ENCODE results near the gene SLC2A4.

Gene SLC2A4

DNA sequence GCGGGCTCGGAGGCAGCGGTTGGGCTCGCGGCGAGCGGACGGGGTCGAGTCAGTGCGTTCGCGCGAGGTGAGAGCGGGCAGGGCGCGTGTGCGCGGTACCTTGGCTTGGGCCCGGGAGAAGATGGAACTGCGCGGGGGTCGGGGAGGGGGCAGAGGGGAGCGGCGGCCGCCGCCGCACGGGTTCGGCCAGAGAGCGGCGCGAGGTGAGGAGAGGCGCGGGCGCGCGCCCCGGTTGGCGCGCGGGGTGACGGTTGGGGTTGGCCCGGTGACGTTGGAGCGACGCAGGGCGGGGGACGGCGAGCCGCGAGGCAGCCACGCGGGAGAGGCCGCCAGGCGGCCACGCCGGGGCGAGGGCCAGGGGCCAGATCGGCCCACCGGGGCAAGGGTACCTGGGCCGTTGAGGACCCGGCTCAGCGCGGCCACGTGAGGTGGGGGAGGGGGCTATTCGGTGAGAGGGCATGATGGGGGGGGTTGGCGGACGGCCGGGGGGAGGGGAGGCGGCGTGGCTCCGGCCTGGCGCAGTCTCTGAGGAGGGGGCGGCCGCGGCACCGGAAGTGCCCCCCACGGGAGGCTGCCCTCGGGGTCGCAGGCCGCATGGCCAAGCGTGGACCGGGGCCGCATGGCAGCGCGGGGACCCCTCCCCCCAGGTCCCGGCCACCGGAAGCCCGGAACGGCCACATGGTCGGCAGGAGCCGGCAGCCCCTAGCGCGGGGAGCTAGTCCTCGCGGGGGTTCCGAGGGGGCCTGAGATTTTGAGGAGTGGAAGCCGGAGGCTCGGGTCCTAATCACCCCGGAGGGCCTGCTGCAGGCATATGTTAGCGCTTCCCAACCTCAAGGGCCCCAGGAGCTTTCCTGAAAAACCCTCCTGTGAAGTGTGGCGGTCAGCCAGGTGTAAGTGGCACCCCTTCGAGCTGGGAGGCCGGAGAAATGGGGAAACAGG, 26.4 kb downstream of the SLC2A4 start:
- peak; percentile 55 for DNase-seq

GRCh38 chr17:7308625-7309433, 27.3 kb downstream of the SLC2A4 start:
- DNase-seq: peak; percentile 86

DNA sequence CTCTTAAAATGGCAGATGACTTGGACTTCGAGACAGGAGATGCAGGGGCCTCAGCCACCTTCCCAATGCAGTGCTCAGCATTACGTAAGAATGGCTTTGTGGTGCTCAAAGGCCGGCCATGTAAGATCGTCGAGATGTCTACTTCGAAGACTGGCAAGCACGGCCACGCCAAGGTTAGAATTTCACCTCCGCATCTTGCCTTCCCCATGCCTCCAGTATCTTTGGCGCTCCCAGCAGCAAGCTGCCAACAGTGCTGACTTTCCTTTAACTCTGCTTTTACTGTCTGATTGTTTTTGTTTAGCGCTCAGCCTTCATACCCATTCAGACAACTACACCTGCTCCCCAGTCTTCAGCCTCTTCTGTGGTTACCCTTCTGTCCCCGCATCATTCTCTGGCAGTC, 28.1 kb downstream of the SLC2A4 start:
- no peak for DNase-seq

DNA sequence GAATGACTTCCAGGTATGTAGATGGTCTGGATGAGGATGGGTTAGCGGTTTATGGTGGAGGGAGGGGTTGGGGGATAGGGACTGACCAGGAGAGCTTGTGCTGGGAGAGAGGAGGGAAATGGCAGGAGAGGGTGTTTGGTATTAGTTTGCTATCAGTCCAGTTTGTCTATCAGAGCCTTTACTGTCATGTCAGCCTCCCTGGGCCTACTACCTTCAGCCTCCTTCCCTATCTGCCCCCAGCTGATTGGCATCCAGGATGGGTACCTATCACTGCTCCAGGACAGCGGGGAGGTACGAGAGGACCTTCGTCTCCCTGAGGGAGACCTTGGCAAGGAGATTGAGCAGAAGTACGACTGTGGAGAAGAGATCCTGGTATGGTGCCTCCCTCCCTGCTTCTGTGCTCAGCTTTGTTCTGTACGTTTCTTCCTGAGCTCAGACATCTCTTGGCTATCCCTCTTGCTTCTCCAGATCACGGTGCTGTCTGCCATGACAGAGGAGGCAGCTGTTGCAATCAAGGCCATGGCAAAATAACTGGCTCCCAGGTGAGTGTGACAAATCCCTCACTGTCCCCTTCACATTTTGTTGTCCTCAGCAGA, 29.7 kb downstream of the SLC2A4 start:
- DNase-seq: no peak

- DNase-seq: no peak
These were observed 31.0 kb downstream of the SLC2A4 start for GRCh38 chr17:7312432-7313087.

- DNase-seq: peak; percentile 32
These were observed 31.8 kb downstream of the SLC2A4 start for GRCh38 chr17:7313088-7313889.

DNA sequence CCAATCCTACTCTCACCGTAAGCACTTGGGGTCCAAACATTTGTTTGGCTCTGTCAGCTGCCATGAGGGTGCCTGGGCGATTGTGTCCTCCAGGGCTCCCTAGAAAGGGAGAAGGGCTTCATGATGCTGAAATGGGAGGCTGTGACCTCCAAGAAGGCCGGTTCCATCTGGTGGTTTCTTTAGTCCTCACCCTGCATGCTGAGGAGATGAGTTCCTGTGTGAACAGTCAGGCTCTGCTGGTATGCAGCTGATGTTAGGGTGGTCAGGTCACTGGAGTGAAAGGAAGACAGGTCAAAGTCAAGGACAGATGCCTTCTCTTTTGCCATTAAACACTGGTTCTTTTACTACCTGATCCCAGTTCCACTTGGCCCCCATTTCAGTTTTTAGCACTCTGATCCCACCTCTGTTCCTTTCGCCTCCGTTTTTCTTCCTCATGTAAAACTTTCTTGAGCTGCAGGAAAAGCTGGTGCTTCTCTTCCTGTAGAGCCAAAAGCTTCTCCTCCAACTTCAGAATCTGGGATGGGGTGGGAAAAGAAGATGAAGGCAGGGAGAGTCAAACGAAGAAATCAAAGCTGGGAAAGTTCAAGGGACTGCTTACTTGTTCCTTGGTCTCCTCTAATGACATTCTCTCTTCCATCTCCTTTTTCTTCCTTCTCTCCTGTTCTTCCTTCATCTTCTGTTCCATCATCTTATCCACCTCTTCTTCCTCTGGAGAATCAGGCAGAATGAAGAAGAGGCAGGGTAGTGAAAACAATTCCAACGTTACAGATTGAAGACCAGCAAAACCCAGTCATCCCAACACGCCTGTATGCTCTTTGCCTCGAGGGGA, 32.6 kb downstream of the SLC2A4 start:
- DNase-seq: no peak

DNA sequence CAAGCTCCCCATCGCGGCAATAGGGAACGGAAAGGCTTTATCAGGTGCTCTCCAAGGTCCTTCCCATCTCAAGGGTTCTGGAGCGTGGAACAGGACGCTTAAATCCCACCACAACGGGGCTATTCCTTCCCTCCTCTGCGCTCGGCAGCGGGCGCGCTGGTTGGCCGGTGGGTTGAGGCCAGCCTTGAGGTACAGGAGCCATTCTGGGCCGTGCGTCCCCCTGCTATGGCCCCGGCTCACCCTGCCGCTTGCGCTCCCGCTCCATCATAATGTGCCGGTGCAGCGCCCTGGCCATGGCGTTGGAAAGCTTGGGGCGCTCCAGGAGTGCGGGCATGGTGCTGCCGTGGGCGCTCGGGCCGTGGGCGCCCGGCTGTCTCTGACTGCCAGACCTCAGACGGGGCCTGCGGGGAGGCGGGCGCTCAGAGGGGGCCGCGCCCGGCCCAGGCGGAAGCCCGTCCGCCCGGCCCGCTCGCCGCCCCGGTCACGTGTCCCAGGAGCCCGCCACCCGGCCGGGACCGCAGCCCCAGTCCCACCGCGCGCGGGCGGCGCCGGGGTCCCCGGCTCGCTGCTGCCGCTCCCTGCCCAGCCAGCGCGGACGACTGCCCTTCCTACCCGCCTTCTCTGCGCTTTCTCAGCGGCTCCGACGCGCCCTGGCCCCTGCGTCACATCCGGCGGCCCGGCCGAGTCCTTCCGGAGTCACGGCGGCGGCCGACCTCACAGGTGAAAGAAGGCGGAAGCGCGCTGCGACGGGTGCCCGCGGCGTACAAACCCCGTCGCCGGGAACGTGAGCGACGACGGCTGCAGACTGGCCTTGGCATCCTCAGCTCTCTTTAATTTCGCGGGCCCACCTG, 33.4 kb downstream of the SLC2A4 start, which contains the start of gene GPS2:
Gene GPS2, minus strand, starts transcription at position 642 of the 851 bp plus-strand sequence. Its CDS starts 308 bp downstream, at position 334.
- peak; percentile 93 for DNase-seq

- DNase-seq: no peak
These were observed 34.2 kb downstream of the SLC2A4 start for GRCh38 chr17:7315570-7316235.

- DNase-seq: no peak
These were observed 35.8 kb downstream of the SLC2A4 start for GRCh38 chr17:7317161-7317803.

DNA sequence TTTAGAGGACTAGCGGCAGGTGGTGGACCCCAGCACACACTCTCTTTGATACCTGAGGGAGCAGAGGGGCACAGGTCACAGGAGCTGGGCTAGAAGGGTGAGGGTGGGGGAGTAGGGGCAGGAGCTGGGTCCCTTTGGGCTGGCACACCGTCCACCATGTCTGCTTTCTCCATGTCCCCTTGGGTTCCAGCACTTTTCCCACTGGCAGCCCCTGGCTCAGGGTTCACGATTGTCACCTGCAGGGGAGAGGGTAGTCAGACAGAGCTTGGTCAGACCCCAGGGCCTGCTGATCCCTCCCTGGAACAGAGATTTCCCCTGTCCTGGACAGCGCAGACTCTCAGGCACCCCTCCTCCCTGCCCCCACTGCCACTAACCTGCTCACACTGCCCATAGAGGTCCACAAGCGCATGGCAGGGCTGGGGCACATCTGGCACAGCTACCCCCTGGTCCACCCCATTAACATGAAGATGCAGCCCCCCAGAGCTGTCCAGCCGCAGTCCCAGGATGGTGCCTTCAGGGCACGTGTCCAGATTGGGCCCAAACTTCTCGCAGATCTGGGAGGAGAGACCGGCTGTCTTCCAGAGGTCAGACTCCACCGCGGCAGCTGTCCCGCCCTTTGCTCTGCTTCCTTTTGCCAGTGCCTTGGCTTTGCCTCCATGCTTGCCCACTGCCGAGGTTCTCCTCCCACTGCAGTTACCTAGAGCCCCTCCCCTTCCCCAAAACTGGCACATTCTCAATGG, 36.8 kb downstream of the SLC2A4 start:
- DNase-seq: no peak

DNA sequence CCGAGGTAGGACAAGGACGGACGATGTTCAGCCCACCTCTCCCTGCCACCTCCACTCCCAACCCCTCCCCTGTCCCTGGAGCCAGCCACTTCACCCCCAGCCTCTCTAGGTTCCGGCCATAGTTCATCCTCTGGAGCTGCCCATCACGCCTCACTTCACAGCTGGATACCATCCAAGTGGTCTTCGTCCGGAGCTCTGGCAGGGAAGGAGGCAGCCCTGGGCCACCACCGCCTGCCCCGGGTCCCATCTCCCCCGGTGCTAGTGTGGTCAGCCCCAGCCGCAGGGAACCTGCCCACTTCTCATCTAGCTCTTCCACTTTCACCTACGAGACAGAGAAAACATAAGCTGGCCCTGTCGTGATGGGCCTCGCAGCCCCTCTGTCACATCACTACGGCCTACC, 39.9 kb downstream of the SLC2A4 start:
- DNase-seq: no peak

DNA sequence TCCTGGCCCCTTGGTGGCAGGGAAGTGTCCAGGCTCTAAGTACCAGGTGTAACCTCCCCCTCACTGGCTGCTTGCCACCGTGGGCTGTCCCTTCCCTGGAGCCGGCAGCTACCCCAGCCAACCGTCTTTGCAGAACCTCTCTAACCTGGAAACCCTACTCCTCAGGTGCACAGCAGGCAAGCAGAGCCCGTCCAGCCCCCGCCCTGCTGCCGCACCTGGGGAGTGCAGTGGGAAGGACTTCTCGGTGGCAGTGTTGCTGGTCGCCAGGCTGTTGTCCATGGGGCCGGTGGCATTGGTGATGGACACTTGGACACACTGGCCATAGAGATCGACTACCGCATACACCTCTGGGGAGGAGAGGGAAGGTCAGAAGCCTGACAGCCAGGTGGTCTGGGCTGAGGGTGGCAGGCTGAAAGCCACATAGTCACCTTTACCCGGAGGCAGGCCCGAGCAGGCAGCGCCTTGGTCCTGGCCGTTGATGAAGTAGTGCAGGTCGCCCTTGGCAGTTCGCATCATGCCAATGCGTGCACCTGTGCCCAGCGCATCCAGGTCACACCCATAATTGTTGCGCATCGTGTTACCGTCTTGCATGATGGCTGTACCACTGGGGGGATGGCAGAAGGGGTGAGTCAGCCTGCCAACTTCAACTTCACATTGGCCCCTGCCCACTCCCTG, 41.1 kb downstream of the SLC2A4 start:
- no peak for DNase-seq

DNA sequence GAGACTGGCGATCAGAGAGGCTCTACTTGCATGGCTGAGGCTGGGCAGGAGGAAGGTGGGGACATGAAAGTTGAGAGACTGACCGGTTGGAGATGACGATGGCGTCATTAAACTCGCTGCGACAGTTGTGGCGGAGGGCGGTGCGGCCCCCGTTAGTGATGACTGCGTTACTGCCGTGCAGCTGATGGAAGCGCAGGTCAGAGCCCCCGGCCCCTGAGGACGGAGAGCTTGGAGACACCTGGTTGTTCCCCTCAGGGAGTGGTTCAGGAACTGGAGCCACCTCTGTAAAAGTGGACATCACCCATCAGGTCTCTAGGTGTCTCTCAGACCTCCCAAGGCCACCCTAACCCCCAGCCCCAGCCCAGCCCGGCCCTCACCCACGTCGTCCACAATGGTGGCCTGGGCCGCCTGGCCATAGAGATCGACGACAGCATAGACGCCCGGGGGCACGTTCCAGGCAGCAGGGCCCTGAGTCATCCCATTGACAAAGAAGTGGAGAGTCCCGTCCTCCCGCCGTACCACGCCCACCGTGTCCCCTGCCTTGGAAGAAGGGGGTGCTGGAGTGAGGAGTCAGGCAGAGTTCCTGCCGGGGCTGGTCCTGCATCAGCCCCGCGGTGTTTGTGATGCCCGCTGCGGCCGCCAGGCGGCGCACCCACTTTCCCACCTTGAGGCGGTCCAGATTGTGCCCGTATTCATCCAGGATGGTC, 42.4 kb downstream of the SLC2A4 start:
- DNase-seq: peak; percentile 47

DNA sequence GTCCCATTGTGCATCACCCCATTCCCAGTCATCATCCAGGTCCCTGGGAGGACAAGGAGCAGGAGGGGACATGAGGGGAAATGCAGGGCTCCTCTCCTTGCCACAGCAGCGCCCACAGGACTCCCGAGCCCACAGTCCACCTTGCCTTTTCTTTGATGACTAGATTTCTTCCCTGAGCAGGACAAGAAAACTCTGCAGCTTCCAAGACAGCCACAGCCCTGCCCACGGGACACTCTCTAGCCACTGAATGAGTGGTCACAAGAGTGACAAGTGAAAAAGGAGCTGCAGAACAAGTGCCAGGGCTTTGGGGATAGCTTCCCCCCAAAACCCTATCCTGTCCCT, 42.9 kb downstream of the SLC2A4 start:
- DNase-seq: no peak

GRCh38 chr17:7325031-7325528, 43.6 kb downstream of the SLC2A4 start:
- no peak for DNase-seq

- no peak for DNase-seq
These were observed 44.7 kb downstream of the SLC2A4 start for GRCh38 chr17:7326186-7326585.
